ENCODE results near the gene USF3.
A peak's percentile ranks its signal among the peaks of the same experiment; 100 is the strongest.

USF3 gene, protein sequence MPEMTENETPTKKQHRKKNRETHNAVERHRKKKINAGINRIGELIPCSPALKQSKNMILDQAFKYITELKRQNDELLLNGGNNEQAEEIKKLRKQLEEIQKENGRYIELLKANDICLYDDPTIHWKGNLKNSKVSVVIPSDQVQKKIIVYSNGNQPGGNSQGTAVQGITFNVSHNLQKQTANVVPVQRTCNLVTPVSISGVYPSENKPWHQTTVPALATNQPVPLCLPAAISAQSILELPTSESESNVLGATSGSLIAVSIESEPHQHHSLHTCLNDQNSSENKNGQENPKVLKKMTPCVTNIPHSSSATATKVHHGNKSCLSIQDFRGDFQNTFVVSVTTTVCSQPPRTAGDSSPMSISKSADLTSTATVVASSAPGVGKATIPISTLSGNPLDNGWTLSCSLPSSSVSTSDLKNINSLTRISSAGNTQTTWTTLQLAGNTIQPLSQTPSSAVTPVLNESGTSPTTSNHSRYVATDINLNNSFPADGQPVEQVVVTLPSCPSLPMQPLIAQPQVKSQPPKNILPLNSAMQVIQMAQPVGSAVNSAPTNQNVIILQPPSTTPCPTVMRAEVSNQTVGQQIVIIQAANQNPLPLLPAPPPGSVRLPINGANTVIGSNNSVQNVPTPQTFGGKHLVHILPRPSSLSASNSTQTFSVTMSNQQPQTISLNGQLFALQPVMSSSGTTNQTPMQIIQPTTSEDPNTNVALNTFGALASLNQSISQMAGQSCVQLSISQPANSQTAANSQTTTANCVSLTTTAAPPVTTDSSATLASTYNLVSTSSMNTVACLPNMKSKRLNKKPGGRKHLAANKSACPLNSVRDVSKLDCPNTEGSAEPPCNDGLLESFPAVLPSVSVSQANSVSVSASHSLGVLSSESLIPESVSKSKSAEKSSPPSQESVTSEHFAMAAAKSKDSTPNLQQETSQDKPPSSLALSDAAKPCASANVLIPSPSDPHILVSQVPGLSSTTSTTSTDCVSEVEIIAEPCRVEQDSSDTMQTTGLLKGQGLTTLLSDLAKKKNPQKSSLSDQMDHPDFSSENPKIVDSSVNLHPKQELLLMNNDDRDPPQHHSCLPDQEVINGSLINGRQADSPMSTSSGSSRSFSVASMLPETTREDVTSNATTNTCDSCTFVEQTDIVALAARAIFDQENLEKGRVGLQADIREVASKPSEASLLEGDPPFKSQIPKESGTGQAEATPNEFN (N-terminal part only)

DNA sequence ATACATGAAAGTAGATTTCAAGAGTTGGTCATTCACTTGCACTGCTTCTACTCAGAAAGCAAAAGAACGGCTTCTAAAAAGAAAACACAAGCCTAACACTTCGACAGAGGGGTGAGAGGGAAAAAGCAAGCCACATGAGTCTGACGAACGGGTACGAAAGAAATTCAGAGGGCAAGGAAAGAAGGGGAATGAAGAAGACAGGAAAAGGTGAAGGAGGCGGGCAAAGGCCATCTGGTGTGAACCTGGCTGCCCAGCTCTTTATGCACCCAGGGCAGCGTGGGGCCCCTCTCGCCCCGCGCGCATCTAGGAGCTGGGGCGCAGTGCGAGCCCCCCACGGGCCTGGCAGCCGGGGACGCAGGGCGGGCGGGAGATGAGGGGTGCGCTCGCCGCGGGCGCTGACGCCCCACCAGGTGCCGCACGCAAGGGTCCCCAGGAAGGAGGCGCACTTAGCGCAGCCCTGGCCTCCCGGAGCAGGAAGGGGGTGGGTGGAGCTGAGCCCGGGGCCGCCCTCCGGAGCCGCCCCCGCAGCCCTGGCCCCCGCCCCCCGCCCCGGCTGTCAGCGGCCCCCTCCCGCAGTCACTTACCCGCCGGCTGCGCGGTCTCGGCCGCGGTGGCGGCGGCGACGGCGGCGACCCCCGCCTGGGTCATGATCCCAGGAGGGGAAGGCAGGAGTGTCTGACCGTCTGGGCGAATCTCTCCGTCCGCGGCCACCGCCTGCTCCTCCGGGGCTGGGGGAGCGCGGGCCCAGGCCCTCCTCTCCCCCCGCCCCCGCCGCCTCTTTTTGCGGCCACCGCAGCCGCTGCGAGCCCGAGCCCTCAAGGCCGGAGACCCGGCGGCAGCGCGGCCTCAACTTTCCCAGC, at the start of gene USF3:
Gene USF3 (minus strand): TSS at position 857 of the 860 bp plus-strand sequence. CDS start 21,764 bp downstream, outside the sequence.
- TF ChIP-seq, protein P1, sequence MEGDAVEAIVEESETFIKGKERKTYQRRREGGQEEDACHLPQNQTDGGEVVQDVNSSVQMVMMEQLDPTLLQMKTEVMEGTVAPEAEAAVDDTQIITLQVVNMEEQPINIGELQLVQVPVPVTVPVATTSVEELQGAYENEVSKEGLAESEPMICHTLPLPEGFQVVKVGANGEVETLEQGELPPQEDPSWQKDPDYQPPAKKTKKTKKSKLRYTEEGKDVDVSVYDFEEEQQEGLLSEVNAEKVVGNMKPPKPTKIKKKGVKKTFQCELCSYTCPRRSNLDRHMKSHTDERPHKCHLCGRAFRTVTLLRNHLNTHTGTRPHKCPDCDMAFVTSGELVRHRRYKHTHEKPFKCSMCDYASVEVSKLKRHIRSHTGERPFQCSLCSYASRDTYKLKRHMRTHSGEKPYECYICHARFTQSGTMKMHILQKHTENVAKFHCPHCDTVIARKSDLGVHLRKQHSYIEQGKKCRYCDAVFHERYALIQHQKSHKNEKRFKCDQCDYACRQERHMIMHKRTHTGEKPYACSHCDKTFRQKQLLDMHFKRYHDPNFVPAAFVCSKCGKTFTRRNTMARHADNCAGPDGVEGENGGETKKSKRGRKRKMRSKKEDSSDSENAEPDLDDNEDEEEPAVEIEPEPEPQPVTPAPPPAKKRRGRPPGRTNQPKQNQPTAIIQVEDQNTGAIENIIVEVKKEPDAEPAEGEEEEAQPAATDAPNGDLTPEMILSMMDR (IDR thresholded peaks at IDR 0.05; ENCODE audit: insufficient read depth, missing control alignments) = no peak
- FAIRE-seq (no peak), DNase-seq (ENCODE audit: insufficient read length, low spot score) (peak; percentile 61)

DNA sequence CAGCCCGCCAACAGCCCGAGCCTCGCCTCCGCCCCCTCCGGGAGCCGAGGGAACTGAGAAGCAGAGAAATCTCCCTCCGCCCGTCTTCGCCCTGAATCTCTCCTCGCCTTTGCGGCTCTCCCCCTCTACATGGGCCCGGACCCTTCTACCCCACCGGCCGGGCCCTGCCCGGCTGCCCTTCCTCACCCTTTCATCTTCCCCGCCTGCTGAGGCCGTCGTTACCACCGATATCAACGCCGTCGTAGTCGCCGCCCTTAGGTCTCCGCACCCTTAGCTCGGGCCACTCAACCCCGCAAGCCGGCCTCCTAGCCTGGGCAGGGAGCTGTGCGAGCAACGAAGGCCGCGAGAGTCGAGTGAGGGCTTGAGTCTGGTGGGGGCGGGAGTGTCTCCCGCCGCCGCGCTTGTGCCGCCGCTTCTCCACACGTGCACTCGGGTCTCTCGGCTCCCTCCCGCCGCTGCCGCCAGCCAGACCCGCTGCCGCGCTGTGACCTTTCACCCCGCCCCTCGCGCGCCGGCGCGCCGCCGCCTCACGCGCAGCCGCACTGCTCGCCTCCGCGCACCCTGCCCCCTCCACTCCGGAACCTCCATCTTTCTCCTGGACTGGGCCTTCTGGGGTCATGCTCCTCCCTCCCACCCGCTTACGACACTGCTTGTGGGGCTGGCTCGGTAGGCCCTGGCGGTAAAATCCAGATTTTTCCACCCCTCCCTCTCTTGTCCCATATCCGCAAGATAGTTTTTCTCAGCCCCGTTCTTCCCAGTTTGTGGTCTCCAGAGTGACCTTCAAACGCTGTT, 49.5 kb upstream of the USF3 start, which contains the start of gene NAA50:
Gene NAA50 (minus strand): TSS at position 494 of the 792 bp plus-strand sequence. CDS start 300 bp downstream, at position 194.
- DNase-seq (ENCODE audit: insufficient read length, low spot score) (peak; percentile 59), FAIRE-seq (no peak)
- TF ChIP-seq, protein P1 (IDR thresholded peaks at IDR 0.05; ENCODE audit: insufficient read depth, missing control alignments) = no peak

DNA sequence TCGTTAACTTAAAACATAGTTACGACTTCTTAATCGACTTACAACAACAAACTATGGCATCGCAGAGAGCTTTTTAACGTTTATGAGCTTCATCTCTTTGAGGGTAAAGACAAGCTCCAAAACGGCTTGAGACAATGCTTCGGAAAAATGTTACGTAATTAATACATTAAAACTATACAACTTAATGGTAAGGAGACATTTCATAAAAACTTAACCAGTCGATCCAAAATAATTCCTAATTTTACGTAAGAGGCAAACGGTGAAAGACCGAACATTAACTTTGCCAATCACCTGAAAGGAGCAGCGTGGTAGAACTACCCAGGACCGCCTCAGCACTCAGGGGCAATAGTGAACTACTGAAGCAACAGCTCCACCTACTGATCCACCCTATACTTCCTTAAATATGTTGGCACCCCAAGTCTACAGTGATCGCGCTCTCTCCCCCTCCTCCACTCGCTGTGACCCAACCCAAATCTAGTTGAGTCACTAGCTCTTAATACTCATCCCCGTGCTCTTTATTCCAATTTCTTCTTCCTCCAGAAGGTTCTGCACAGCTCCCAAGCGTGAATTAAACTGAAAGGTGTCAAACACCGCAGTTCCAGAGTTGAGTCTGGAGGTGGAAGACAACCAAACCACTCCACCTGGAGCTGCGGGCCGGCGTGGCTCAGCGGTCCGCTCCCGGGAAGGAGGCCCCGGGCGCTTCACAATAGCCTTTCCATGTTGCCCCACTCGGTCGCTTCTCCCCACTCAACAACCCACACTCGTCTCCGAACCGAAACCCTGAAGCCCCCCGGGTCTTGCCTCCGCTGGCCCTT, 48.7 kb upstream of the USF3 start:
- no peak for DNase-seq (ENCODE audit: insufficient read length, low spot score)
- FAIRE-seq = no peak
- TF ChIP-seq, protein P1 (IDR thresholded peaks at IDR 0.05; ENCODE audit: insufficient read depth, missing control alignments) = peak; percentile 76

DNA sequence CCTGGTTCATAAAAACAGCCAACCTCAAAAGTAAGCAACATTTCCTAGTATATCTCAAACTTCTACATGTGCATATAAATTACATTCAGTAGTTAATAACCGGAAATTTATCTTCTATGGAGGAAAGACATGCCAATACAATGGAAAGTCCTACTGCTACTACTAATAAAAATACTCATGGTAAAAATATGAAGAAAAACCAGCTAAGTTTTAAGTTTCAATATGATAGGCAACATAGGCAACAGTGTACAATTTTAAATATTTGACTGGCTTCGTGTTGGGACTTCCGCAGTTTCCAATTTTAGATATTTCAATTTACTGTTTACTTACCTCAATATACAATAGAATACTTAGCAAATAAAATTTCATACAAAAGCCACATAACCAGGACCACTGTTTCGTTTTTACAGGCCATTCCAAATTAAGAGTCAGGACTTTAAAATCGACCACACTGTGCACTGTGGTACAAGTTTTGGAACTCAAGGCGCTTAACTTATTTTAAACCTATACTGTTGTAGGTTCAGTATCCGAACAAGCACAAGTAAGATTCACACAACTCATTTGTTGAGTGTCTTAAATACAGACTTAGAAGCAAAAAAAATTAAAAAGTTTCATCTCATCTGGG, 46.7 kb upstream of the USF3 start:
- no peak for DNase-seq (ENCODE audit: insufficient read length, low spot score)
- TF ChIP-seq, protein P1 (IDR thresholded peaks at IDR 0.05; ENCODE audit: insufficient read depth, missing control alignments) = no peak
- FAIRE-seq = no peak

DNA sequence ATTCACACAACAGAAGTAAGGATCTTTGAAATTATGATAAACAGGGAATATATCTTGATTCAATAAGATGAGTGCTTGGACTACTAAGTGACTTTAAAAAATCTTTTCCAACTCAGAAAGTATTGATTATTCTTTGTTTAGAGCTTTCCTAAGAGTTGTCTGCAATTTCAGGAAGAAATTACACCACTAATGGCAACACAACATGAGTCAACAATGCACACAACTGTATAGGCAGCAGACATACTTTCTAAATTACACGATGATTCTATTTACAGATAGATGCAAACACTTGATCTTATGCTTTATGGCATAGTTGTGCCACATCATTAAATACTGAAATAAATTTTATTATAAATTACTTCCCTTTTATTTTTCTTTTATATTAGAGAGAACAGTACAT, 45.2 kb upstream of the USF3 start:
- no peak for FAIRE-seq
- no peak for DNase-seq (ENCODE audit: insufficient read length, low spot score)
- TF ChIP-seq, protein P1 (IDR thresholded peaks at IDR 0.05; ENCODE audit: insufficient read depth, missing control alignments) = no peak
